Spleen (tissue), 11 donors: ENCODE data around the gene LGMN. TPM values are rescaled to one million over a fixed set of nuclear protein-coding genes. Genes with fewer than 3 reads are reported as not detected.

Experiments
- DNase-seq: peaks from one replicate; pipeline ENCODE4 v3.0.0-alpha.2; 2020
- H3K27ac ChIP-seq, 8 donors: fragments of 200-600 bp; sonication (generic) in 7 of 8; 1 replicate in 4 of 8; 2 replicates in 4 of 8; pipeline versions ENCODE4 v1.5.0 to v1.8.0; 2016 to 2021; ENCODE audit warnings: inconsistent platforms in 4 of 8, mild to moderate bottlenecking in 4 of 8, moderate library complexity in 1 of 8
- H3K27me3 ChIP-seq, 7 donors: fragments of 200-600 bp; sonication (generic) in 6 of 7; replicated peaks in 1 of 7; 1 replicate in 4 of 7; 2 replicates in 3 of 7; pipeline versions ENCODE4 v1.5.0 to v1.8.0; 2016 to 2021; ENCODE audit warnings: inconsistent platforms in 3 of 7, mild to moderate bottlenecking in 1 of 7
- H3K36me3 ChIP-seq, 6 donors: fragments of 200-600 bp; sonication (generic) in 5 of 6; 1 replicate in 4 of 6; 2 replicates in 2 of 6; pipeline versions ENCODE4 v1.5.0 to v1.8.0; 2016 to 2021; ENCODE audit warnings: inconsistent platforms in 2 of 6
- H3K4me1 ChIP-seq, 6 donors: fragments of 200-600 bp; sonication (generic) in 5 of 6; 1 replicate in 3 of 6; 2 replicates in 3 of 6; pipeline versions ENCODE4 v1.5.0 to v1.8.0; 2016 to 2021; ENCODE audit warnings: inconsistent platforms in 3 of 6
- H3K4me3 ChIP-seq, 8 donors: fragments of 200-600 bp; sonication (generic) in 7 of 8; 1 replicate in 4 of 8; 2 replicates in 4 of 8; pipeline versions ENCODE4 v1.5.0 to v1.8.0; 2016 to 2021; ENCODE audit warnings: inconsistent platforms in 4 of 8, mild to moderate bottlenecking in 4 of 8, moderate library complexity in 2 of 8
- H3K9me3 ChIP-seq, 8 donors: fragments of 200-600 bp; sonication (generic) in 7 of 8; 1 replicate in 4 of 8; 2 replicates in 4 of 8; pipeline versions ENCODE4 v1.5.0 to v1.8.0; 2016 to 2021; ENCODE audit warnings: inconsistent platforms in 4 of 8
- POLR2A ChIP-seq, 3 donors: fragments of 450-650 bp; IDR thresholded peaks; one replicate each; pipeline ENCODE4 v1.5.1; 2017; ENCODE audit warnings: antibody characterized with exemption in 3 of 3, mild to moderate bottlenecking in 1 of 3
- POLR2AphosphoS5 ChIP-seq, 3 donors: sonication (generic); formaldehyde crosslinking; IDR thresholded peaks; one replicate each; pipeline ENCODE4 v1.5.1; 2017; ENCODE audit warnings: antibody characterized with exemption in 3 of 3
- WGBS, 5 donors: extraction: QIAGEN DNeasy Blood & Tissue Kit in 3 of 5; methylation state at CpG; one replicate each; pipeline versions ENCODE4 v1.1.5 to v1.1.7; 2013 to 2018; 5-methylcytosine and 5-hydroxymethylcytosine counted together
- intact Hi-C: fragments of 100-400 bp; cut with DNase I; formaldehyde crosslinking; loops from one replicate; pipeline ENCODE4 v1.15.0; 2023; ENCODE audit warnings: low total_unique reads
- polyA plus RNA-seq, 3 donors: library from polyadenylated mRNA; stranded (reverse); fragments of 200-250 nt; gene quantifications; one replicate each; pipeline ENCODE4 v1.2.1, GENCODE V29; 2013
- total RNA-seq, 7 donors: library from RNA; depleted of rRNA in 3 of 7; stranded (reverse); fragments of >200 nt in 3 of 7; fragmentation: NEBNext Ultra II Directional in 4 of 7; extraction: Animal tissue kit (Norgen Biotek cat#: 25700) in 4 of 7; gene quantifications; one replicate each; pipeline versions ENCODE4 v1.1.0 to v1.2.1, GENCODE V29; 2016 to 2021
- TF ChIP-seq, protein P1 (sequence below), 11 experiments: fragments of 200-600 bp in 7 of 11; fragments of 450-650 bp in 4 of 11; sonication (generic) in 4 of 11; IDR thresholded peaks in 8 of 11; conservative IDR thresholded peaks in 3 of 11; 1 replicate in 7 of 11; 2 replicates in 4 of 11; pipeline versions ENCODE4 v1.4.0 to v1.8.0; 2016 to 2021; ENCODE audit warnings: antibody characterized with exemption in 11 of 11, inconsistent platforms in 4 of 11, mild to moderate bottlenecking in 1 of 11
- donor health status: healthy with polysubstance abuse.
- donor health status: DM: no; HTN: no; CAD: no; lungs with moderate emphysema.
- donor health status: DM: no; HTN: no; CAD: no.
- donor health status: Bipolar disorder and iron deficiency.
- donor health status: healthy.
- donor health status: DM: no; HTN: no; CAD: no.
- donor health status: DM: yes; HTN: yes; CAD: no.

Gene LGMN
- total and polyA plus RNA-seq, 10 donors = 56.6 to 270 (median 196) TPM

DNA sequence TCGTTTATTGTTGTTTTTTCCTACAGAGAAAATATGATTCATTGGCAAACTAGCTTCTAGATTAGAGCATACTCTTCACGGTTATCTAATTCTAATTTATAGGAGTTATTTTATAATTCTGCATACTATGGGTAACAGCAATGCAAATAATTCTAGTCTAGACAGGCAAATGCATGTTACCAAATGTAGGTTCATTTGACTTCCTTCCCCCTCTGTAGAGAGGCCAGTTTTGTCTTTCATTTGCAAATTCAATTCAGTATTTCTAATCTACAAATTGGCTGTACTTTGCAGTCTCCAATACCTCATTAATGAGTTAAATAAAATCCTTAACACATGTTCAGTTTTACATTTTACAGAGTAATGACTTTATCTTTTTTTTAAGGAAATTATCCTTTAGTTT lies 4.2 kb downstream of the LGMN start:
- no peak overlapping the region for H3K27ac ChIP-seq
- H3K4me3 ChIP-seq = no peak overlapping the region
- no peak for DNase-seq
- peaks cover 0 to 36% (median 10%) of the 10 kb centered on the region in 6 donors for H3K36me3 ChIP-seq
- no peaks in the 10 kb centered on the region for H3K9me3 ChIP-seq
- TF ChIP-seq, protein P1, sequence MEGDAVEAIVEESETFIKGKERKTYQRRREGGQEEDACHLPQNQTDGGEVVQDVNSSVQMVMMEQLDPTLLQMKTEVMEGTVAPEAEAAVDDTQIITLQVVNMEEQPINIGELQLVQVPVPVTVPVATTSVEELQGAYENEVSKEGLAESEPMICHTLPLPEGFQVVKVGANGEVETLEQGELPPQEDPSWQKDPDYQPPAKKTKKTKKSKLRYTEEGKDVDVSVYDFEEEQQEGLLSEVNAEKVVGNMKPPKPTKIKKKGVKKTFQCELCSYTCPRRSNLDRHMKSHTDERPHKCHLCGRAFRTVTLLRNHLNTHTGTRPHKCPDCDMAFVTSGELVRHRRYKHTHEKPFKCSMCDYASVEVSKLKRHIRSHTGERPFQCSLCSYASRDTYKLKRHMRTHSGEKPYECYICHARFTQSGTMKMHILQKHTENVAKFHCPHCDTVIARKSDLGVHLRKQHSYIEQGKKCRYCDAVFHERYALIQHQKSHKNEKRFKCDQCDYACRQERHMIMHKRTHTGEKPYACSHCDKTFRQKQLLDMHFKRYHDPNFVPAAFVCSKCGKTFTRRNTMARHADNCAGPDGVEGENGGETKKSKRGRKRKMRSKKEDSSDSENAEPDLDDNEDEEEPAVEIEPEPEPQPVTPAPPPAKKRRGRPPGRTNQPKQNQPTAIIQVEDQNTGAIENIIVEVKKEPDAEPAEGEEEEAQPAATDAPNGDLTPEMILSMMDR (IDR thresholded peaks at IDR 0.05 in 8 of 11, conservative IDR thresholded peaks at IDR 0.05 in 3 of 11) = no peak
- intact Hi-C loops = no loop called here
- 58 to 81% (median 73%) methylated on average over 2 of the region's 2 CpGs for WGBS, 5 donors
- peaks cover 0 to 24% (median 16%) of the 10 kb centered on the region in 6 donors for H3K4me1 ChIP-seq
- peaks cover 0 to 26% (median 0%) of the 10 kb centered on the region in 7 donors for H3K27me3 ChIP-seq

DNA sequence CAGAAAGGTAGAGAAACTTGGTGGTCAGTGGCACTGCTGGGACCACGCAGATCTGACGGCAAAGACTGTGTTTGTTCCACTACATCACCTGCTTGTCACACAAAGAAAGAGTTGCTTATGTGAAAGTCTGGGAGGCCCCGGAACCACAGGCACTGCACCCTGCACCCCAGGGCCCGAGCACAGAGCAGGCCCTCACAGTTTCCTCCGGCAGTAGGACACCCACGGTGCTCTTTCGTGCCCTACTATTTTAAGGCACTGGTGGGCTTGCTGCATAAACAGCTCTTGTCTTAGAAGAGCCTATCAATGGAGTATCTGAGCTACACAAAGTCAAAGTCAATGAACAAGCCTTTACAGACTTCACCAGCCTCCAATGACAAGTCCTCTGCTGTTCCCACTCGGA lies 8.0 kb downstream of the LGMN start:
- peaks cover 0 to 11% (median 0%) of the 10 kb centered on the region in 6 donors for H3K4me1 ChIP-seq
- intact Hi-C loops = no loop called here
- H3K36me3 ChIP-seq = peaks cover 0 to 36% (median 10%) of the 10 kb centered on the region in 6 donors
- TF ChIP-seq POLR2A (IDR thresholded peaks at IDR 0.05) (no peak), POLR2AphosphoS5 (IDR thresholded peaks at IDR 0.05) (no peak)
- TF ChIP-seq, protein P1 (IDR thresholded peaks at IDR 0.05 in 8 of 11, conservative IDR thresholded peaks at IDR 0.05 in 3 of 11) = no peak
- H3K27me3 ChIP-seq = no peaks in the 10 kb centered on the region
- H3K4me3 ChIP-seq = no peak overlapping the region
- WGBS, 5 donors = 84 to 96% (median 91%) methylated on average over 8 of the region's 8 CpGs
- no peak for DNase-seq
- H3K9me3 ChIP-seq = no peaks in the 10 kb centered on the region
- no peak overlapping the region for H3K27ac ChIP-seq

DNA sequence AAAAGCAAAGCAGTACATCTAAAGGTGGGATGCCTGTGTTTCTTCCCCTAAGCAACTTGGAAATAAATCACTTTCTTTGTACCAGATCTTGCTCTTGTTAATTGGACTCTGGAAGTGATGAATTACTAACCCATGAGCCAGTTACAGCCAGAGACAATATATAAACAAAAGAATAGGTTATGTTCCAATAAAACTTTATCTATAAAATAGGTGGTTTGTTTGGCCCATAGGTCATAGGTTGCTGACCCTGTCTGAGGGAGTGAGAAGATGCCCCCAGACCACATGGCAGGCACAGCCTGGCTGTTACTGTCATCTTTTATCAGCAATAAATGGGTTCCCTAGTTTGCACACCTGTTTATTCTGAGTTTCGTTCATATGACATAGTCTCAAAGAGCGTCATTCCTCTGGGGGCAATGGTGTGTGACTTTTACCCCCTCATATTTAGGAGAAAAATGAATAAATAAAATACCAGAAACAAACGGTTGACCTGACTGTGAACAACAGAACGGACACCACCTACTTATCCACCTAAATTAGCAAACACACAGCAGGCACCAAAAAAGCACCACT lies 10.7 kb downstream of the LGMN start:
- no peak overlapping the region for H3K4me3 ChIP-seq
- H3K9me3 ChIP-seq = no peaks in the 10 kb centered on the region
- H3K4me1 ChIP-seq = peaks cover 0 to 11% (median 0%) of the 10 kb centered on the region in 6 donors
- H3K27me3 ChIP-seq = no peaks in the 10 kb centered on the region
- TF ChIP-seq, protein P1 (IDR thresholded peaks at IDR 0.05 in 8 of 11, conservative IDR thresholded peaks at IDR 0.05 in 3 of 11) = no peak
- TF ChIP-seq POLR2AphosphoS5 (IDR thresholded peaks at IDR 0.05) = no peak
- no peak for TF ChIP-seq POLR2A (IDR thresholded peaks at IDR 0.05)
- H3K36me3 ChIP-seq = peaks cover 0 to 31% (median 7%) of the 10 kb centered on the region in 6 donors
- 81 to 90% (median 85%) methylated on average over 4 of the region's 4 CpGs for WGBS, 5 donors
- peak overlapping the region in 1 of 8 donors; percentile 18 for H3K27ac ChIP-seq
- no peak for DNase-seq
- intact Hi-C loops = no loop called here

DNA sequence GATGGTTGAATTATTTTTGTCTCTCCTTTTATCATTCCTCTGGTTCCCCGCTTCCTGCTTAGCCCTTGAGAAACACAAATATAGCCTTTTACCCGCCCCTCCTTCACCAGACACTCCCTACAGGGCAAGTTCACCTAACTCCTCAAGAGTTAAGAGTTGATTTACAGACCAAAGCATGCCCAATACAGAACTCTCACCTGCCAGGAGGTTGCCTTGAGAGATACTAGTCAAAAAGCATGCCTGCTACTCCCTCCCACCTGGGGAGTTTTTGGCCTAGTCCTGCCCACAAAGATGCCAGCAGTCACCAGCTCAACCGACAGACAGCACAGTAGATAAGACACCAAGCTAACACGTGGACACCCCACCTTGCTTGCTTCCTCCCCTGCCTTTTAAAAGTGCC lies 11.2 kb downstream of the LGMN start:
- intact Hi-C loops = no loop called here
- H3K9me3 ChIP-seq = no peaks in the 10 kb centered on the region
- H3K27ac ChIP-seq = peak overlapping the region in 1 of 8 donors; percentile 18
- WGBS, 5 donors = 35 to 58% (median 50%) methylated on average over 4 of the region's 4 CpGs
- TF ChIP-seq, protein P1 (IDR thresholded peaks at IDR 0.05 in 8 of 11, conservative IDR thresholded peaks at IDR 0.05 in 3 of 11) = no peak
- TF ChIP-seq POLR2AphosphoS5 (IDR thresholded peaks at IDR 0.05) = no peak
- TF ChIP-seq POLR2A (IDR thresholded peaks at IDR 0.05) = no peak
- H3K27me3 ChIP-seq = no peaks in the 10 kb centered on the region
- peaks cover 0 to 11% (median 0%) of the 10 kb centered on the region in 6 donors for H3K4me1 ChIP-seq
- peaks cover 0 to 34% (median 7%) of the 10 kb centered on the region in 6 donors for H3K36me3 ChIP-seq
- DNase-seq = no peak
- H3K4me3 ChIP-seq = no peak overlapping the region
